Measurements from ENCODE around the gene SLC8A3. TPM values are rescaled to one million over a fixed set of nuclear protein-coding genes. Genes with fewer than 3 reads are reported as not detected.

Gene SLC8A3
- total and polyA plus RNA-seq, 3 donors from 2014 or later, result 0.39 to 0.61 (median 0.43) TPM

GRCh38 chr14:70022771-70023445 is 165.8 kb downstream of the SLC8A3 start:
- no peaks in the 10 kb centered on the region for H3K36me3 ChIP-seq (ENCODE audit: low read depth, missing control alignments)
- 95 to 96% methylated on average over 15 of the region's 15 CpGs for WGBS, 2 donors
- no peak for DNase-seq
- intact Hi-C loops (cut with DNase I; ENCODE audit: low total_unique reads), result no loop called here
- no peak overlapping the region for H3K4me3 ChIP-seq
- TF ChIP-seq CTCF (IDR thresholded peaks at IDR 0.05) (no peak), POLR2A (IDR thresholded peaks at IDR 0.05) (no peak)
- H3K9me3 ChIP-seq, result no peaks in the 10 kb centered on the region
- peaks cover 37% of the 10 kb centered on the region for H3K4me1 ChIP-seq
- H3K27ac ChIP-seq, result no peak overlapping the region
- no peaks in the 10 kb centered on the region for H3K27me3 ChIP-seq

- no peaks in the 10 kb centered on the region for H3K27me3 ChIP-seq
- no peaks in the 10 kb centered on the region for H3K9me3 ChIP-seq
- TF ChIP-seq POLR2A (IDR thresholded peaks at IDR 0.05), result no peak
- TF ChIP-seq CTCF (IDR thresholded peaks at IDR 0.05), result no peak
- H3K36me3 ChIP-seq (ENCODE audit: low read depth, missing control alignments), result no peaks in the 10 kb centered on the region
- intact Hi-C loops (cut with DNase I; ENCODE audit: low total_unique reads), result no loop called here
- DNase-seq, result no peak
- no peak overlapping the region for H3K4me3 ChIP-seq
- peaks cover 50% of the 10 kb centered on the region for H3K4me1 ChIP-seq
- peak overlapping the region; percentile 50 to 74 for H3K27ac ChIP-seq
- WGBS, 2 donors, result 65% methylated on average over 7 to 8 of the region's 8 CpGs
Measured at GRCh38 chr14:70021548-70022220, 167.1 kb downstream of the SLC8A3 start.

GRCh38 chr14:70020352-70021170 is 168.2 kb downstream of the SLC8A3 start:
- peak; percentile 72 for DNase-seq
- Histone ChIP-seq H3K4me3 (no peak overlapping the region), H3K4me1 (peaks cover 61% of the 10 kb centered on the region), H3K27me3 (no peaks in the 10 kb centered on the region), H3K36me3 (ENCODE audit: low read depth, missing control alignments) (no peaks in the 10 kb centered on the region), H3K27ac (peak overlapping the region; percentile 50 to 74), H3K9me3 (no peaks in the 10 kb centered on the region)
- intact Hi-C loops (cut with DNase I; ENCODE audit: low total_unique reads), result no loop called here
- 62 to 72% methylated on average over 6 to 8 of the region's 8 CpGs for WGBS, 2 donors
- TF ChIP-seq POLR2A (IDR thresholded peaks at IDR 0.05) (no peak), CTCF (IDR thresholded peaks at IDR 0.05) (no peak)

- no peak for DNase-seq
- Histone ChIP-seq H3K9me3 (no peaks in the 10 kb centered on the region), H3K36me3 (ENCODE audit: low read depth, missing control alignments) (no peaks in the 10 kb centered on the region), H3K4me3 (no peak overlapping the region), H3K27ac (peak overlapping the region; percentile 50 to 74), H3K27me3 (no peaks in the 10 kb centered on the region), H3K4me1 (peaks cover 61% of the 10 kb centered on the region)
- intact Hi-C loops (cut with DNase I; ENCODE audit: low total_unique reads), result no loop called here
- TF ChIP-seq POLR2A (IDR thresholded peaks at IDR 0.05) (no peak), CTCF (IDR thresholded peaks at IDR 0.05) (no peak)
Measured at GRCh38 chr14:70019695-70020094, 169.1 kb downstream of the SLC8A3 start.
